Astrocyte (in vitro differentiated cells and primary cell): ENCODE measurements around the gene ZNF778. TPM values are rescaled to one million over a fixed set of nuclear protein-coding genes. Genes with fewer than 3 reads are reported as not detected.
A peak's percentile ranks its signal among the peaks of the same experiment; 100 is the strongest.

Source experiments
- DNase-seq: peaks from one replicate; pipeline ENCODE4 v3.0.0-alpha.2; 2010; ENCODE audit warnings: low read depth
- FAIRE-seq: peaks from 2 replicates; lab custom pipeline; 2011; peaks lifted over from hg19 to GRCh38; lab: Jason Lieb, UNC
- H2AFZ ChIP-seq: 2 replicates; pipeline ENCODE4 v1.6.0; 2012; ENCODE audit warnings: low read depth, low read length, inconsistent platforms
- H3K27ac ChIP-seq: 2 replicates; pipeline ENCODE4 v1.5.1; 2011; ENCODE audit warnings: low read depth, low read length, inconsistent platforms
- H3K27me3 ChIP-seq: 2 replicates; pipeline ENCODE4 v1.6.0; 2011; ENCODE audit warnings: low read length, inconsistent platforms; ENCODE audit not compliant: insufficient read depth
- H3K36me3 ChIP-seq: 2 replicates; pipeline ENCODE4 v1.5.1; 2011; ENCODE audit warnings: low read length, inconsistent platforms; ENCODE audit not compliant: insufficient read depth
- H3K4me1 ChIP-seq: 2 replicates; pipeline ENCODE4 v1.5.1; 2011; ENCODE audit warnings: low read length, inconsistent platforms; ENCODE audit not compliant: insufficient read depth
- H3K4me2 ChIP-seq: 2 replicates; pipeline ENCODE4 v1.6.0; 2012; ENCODE audit warnings: low read length, inconsistent platforms
- H3K4me3 ChIP-seq: 2 replicates; pipeline ENCODE4 v1.5.1; 2011; ENCODE audit warnings: low read depth, mild to moderate bottlenecking, low read length, inconsistent platforms; ENCODE audit not compliant: insufficient read depth
- H3K79me2 ChIP-seq: 2 replicates; pipeline ENCODE4 v1.6.0; 2012; ENCODE audit warnings: mild to moderate bottlenecking, low read length, inconsistent platforms; ENCODE audit not compliant: insufficient read depth
- H3K9ac ChIP-seq: 2 replicates; pipeline ENCODE4 v1.6.0; 2012; ENCODE audit warnings: mild to moderate bottlenecking, low read length, inconsistent platforms
- H3K9me3 ChIP-seq: 2 replicates; pipeline ENCODE4 v1.5.1; 2012; ENCODE audit warnings: low read depth, mild to moderate bottlenecking, low read length, inconsistent platforms; ENCODE audit not compliant: insufficient read depth
- H4K20me1 ChIP-seq: 2 replicates; pipeline ENCODE4 v1.6.0; 2012; ENCODE audit warnings: low read length, inconsistent platforms; ENCODE audit not compliant: insufficient read depth
- H3K27ac Mint-ChIP-seq: one replicate; pipeline ENCODE4 v1.8.0; 2021; ENCODE audit warnings: mild to moderate bottlenecking, mixed read lengths; ENCODE audit not compliant: unreplicated experiment
- H3K27me3 Mint-ChIP-seq: one replicate; pipeline ENCODE4 v1.8.0; 2021; ENCODE audit warnings: low read depth, mixed read lengths; ENCODE audit not compliant: unreplicated experiment
- H3K36me3 Mint-ChIP-seq: one replicate; pipeline ENCODE4 v1.8.0; 2021; ENCODE audit warnings: low read depth, mixed read lengths; ENCODE audit not compliant: unreplicated experiment
- H3K4me1 Mint-ChIP-seq: one replicate; pipeline ENCODE4 v1.8.0; 2021; ENCODE audit warnings: low read depth, mixed read lengths; ENCODE audit not compliant: unreplicated experiment
- H3K4me3 Mint-ChIP-seq: one replicate; pipeline ENCODE4 v1.8.0; 2021; ENCODE audit warnings: mild to moderate bottlenecking, moderate library complexity, mixed read lengths; ENCODE audit not compliant: unreplicated experiment
- H3K9me3 Mint-ChIP-seq: one replicate; pipeline ENCODE4 v1.8.0; 2021; ENCODE audit warnings: mild to moderate bottlenecking, mixed read lengths; ENCODE audit not compliant: unreplicated experiment
- EZH2 ChIP-seq: IDR thresholded peaks from 2 replicates; pipeline ENCODE4 v1.6.1; 2012; ENCODE audit warnings: mild to moderate bottlenecking, low read length, inconsistent platforms; ENCODE audit not compliant: insufficient read depth
- total RNA-seq: library from RNA; stranded (reverse); gene quantifications from 2 replicates; pipeline ENCODE4 v1.2.1, GENCODE V29; 2021
- TF ChIP-seq, protein P1 (sequence below): IDR thresholded peaks from 2 replicates; pipeline ENCODE4 v1.5.1; 2011; ENCODE audit warnings: low read depth, mild to moderate bottlenecking, inconsistent platforms, low read length, moderate library complexity; ENCODE audit not compliant: insufficient read depth

Gene ZNF778
- total RNA-seq, 1 donor from 2014 or later = 15.5 TPM

DNA sequence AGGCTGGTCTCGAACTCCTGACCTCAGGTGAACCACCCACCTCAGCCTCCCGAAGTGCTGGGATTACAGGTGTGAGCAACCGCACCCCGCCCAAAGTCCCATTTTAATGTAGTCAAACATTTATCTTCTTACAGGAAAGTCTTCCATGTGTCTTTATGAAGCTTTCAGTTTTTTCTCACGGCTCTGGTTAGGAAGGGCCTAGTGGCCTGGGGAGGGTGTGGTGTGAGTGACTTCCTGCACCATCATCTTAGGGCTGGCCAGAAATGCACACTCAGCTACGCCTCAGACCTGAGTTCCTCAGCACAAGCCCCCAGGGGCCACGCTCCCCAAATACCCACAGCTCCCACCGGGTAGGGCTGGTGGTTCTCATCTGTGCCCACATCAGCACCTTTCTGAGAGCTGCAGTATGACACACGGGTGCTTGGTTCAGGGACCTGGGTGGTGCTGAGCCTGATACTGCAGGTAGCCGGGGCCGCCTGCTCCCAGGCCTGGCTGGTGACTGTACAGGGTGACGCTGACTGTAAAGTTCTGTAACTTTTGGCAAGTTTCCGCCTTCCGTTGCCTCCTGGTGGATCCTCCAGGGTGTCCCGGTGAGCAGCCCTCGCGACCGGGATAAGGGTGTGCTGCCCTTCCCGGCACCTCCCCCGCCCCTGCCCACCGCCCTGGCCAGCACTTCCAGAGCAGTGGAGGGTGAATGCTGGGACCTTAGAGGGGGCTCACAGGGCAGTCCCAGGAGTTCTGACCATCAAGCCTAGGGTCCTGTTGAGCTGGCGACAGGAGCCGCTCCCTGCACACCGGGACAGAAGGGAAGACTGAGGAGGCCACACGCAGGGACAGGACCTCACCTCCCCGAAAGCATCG is 52.5 kb downstream of the ZNF778 start:
- H3K27me3 ChIP-seq = no peaks in the 10 kb centered on the region
- FAIRE-seq = no peak
- no peak overlapping the region for H3K4me3 ChIP-seq
- no peaks in the 10 kb centered on the region for H3K9me3 ChIP-seq
- peaks cover 10% of the 10 kb centered on the region for H3K4me1 ChIP-seq
- TF ChIP-seq, protein P1, sequence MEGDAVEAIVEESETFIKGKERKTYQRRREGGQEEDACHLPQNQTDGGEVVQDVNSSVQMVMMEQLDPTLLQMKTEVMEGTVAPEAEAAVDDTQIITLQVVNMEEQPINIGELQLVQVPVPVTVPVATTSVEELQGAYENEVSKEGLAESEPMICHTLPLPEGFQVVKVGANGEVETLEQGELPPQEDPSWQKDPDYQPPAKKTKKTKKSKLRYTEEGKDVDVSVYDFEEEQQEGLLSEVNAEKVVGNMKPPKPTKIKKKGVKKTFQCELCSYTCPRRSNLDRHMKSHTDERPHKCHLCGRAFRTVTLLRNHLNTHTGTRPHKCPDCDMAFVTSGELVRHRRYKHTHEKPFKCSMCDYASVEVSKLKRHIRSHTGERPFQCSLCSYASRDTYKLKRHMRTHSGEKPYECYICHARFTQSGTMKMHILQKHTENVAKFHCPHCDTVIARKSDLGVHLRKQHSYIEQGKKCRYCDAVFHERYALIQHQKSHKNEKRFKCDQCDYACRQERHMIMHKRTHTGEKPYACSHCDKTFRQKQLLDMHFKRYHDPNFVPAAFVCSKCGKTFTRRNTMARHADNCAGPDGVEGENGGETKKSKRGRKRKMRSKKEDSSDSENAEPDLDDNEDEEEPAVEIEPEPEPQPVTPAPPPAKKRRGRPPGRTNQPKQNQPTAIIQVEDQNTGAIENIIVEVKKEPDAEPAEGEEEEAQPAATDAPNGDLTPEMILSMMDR = no peak
- TF ChIP-seq EZH2 = no peak
- H3K4me3 Mint-ChIP-seq = no peak overlapping the region
- DNase-seq = no peak
- no peak overlapping the region for H3K9ac ChIP-seq
- H4K20me1 ChIP-seq = peaks cover 39% of the 10 kb centered on the region
- peaks cover 14% of the 10 kb centered on the region for H3K36me3 ChIP-seq
- H3K27ac Mint-ChIP-seq = peak overlapping the region; percentile 62
- H2AFZ ChIP-seq = no peak overlapping the region
- H3K36me3 Mint-ChIP-seq = peaks cover 17% of the 10 kb centered on the region
- H3K79me2 ChIP-seq = peaks cover 6% of the 10 kb centered on the region
- no peaks in the 10 kb centered on the region for H3K9me3 Mint-ChIP-seq
- H3K27ac ChIP-seq = no peak overlapping the region
- no peak overlapping the region for H3K4me2 ChIP-seq
- H3K4me1 Mint-ChIP-seq = no peaks in the 10 kb centered on the region
- H3K27me3 Mint-ChIP-seq = no peaks in the 10 kb centered on the region

DNA sequence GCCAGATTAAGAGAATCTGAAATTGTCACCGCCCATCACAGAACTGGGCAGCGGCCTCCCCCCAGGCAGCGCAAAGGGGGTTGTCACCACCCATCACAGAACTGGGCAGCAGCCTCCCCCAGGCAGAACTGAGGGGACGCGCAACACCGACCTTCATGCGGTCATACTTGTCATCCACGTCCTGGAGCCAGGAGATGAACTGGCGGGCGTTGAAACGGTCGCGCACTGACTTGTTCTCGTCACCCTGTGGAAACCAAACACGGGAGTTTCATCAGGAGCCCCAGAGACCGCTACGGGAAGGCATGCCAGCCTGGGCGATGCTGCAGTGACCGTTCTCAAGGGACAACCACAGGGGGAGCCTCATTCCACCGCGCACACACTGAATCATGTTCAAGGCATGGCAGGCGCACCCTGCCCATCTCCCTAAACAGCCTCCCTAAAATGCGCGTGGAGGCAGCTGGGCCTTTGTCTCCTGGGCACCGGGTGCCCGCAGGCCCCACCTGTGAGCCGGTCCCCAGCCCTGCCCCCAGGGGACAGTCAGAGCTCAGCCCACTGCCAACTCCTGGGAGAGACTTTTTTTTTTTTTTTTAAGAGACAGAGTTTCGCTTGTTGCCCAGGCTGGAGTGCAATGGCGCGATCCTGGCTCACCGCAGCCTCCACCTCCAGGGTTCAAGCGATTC is 53.3 kb downstream of the ZNF778 start:
- H3K27me3 ChIP-seq = no peaks in the 10 kb centered on the region
- H3K4me1 ChIP-seq = peaks cover 10% of the 10 kb centered on the region
- no peak for FAIRE-seq
- H2AFZ ChIP-seq = no peak overlapping the region
- H3K9me3 ChIP-seq = no peaks in the 10 kb centered on the region
- H3K36me3 Mint-ChIP-seq = peaks cover 17% of the 10 kb centered on the region
- H3K27me3 Mint-ChIP-seq = no peaks in the 10 kb centered on the region
- H3K27ac ChIP-seq = no peak overlapping the region
- H3K9me3 Mint-ChIP-seq = no peaks in the 10 kb centered on the region
- peaks cover 13% of the 10 kb centered on the region for H3K79me2 ChIP-seq
- H3K4me2 ChIP-seq = no peak overlapping the region
- TF ChIP-seq EZH2 = no peak
- TF ChIP-seq, protein P1 = no peak
- H3K4me1 Mint-ChIP-seq = no peaks in the 10 kb centered on the region
- H3K4me3 ChIP-seq = no peak overlapping the region
- H3K4me3 Mint-ChIP-seq = no peak overlapping the region
- no peak for DNase-seq
- peaks cover 14% of the 10 kb centered on the region for H3K36me3 ChIP-seq
- H3K9ac ChIP-seq = no peak overlapping the region
- no peak overlapping the region for H3K27ac Mint-ChIP-seq
- peaks cover 46% of the 10 kb centered on the region for H4K20me1 ChIP-seq
